Activated B cell treated with CpG ODN at 0.5 μM for 24 hours (primary cell): ENCODE measurements around the gene MICALL2. TPM values are rescaled to one million over a fixed set of nuclear protein-coding genes. Genes with fewer than 3 reads are reported as not detected.

ENCODE experiments used
- ATAC-seq: fragments of 200-7000 bp; cut with Tn5 transposase; one replicate; pipeline ENCODE4 v1.10.0; 2021; ENCODE audit warnings: low read depth, mild to moderate bottlenecking, moderate library complexity
- CTCF ChIA-PET: fragments of 350-600 bp; sonication (Branson Sonifier 250); formaldehyde crosslinking; loops from one replicate; lab custom pipeline; 2021; ENCODE audit warnings: antibody characterized with exemption; lab: Charles Lee
- POLR2A ChIA-PET: fragments of 350-600 bp; sonication (Branson Sonifier 250); formaldehyde crosslinking; loops from one replicate; lab custom pipeline; 2021; ENCODE audit warnings: antibody characterized with exemption; lab: Charles Lee
- DNase-seq: peaks from one replicate; pipeline ENCODE4 v3.0.0; 2022
- H3K27ac Mint-ChIP-seq: one replicate; pipeline ENCODE4 v1.8.0; 2020; ENCODE audit warnings: mixed read lengths
- H3K27me3 Mint-ChIP-seq: one replicate; pipeline ENCODE4 v1.8.0; 2021; ENCODE audit warnings: mixed read lengths
- H3K36me3 Mint-ChIP-seq: one replicate; pipeline ENCODE4 v1.8.0; 2021; ENCODE audit warnings: low read depth, mixed read lengths
- H3K4me1 Mint-ChIP-seq: one replicate; pipeline ENCODE4 v1.8.0; 2021; ENCODE audit warnings: mixed read lengths
- H3K4me3 Mint-ChIP-seq: one replicate; pipeline ENCODE4 v1.8.0; 2020; ENCODE audit warnings: mild to moderate bottlenecking, mixed read lengths
- H3K9me3 Mint-ChIP-seq: one replicate; pipeline ENCODE4 v1.8.0; 2020; ENCODE audit warnings: mixed read lengths
- intact Hi-C: fragments of 100-400 bp; cut with micrococcal nuclease; formaldehyde crosslinking; loops from one replicate; pipeline ENCODE4 v1.15.1; 2024
- total RNA-seq: library from RNA; stranded (reverse); gene quantifications from 2 replicates; pipeline ENCODE4 v1.2.3, GENCODE V29; 2022
- TF ChIP-seq, protein P1 (sequence below): fragments of 200-600 bp; IDR thresholded peaks from one replicate; pipeline ENCODE4 v1.8.0; 2022; ENCODE audit warnings: antibody characterized with exemption, mild to moderate bottlenecking

The MICALL2 gene
- total RNA-seq, 1 donor from 2014 or later, result 0.55 TPM

DNA sequence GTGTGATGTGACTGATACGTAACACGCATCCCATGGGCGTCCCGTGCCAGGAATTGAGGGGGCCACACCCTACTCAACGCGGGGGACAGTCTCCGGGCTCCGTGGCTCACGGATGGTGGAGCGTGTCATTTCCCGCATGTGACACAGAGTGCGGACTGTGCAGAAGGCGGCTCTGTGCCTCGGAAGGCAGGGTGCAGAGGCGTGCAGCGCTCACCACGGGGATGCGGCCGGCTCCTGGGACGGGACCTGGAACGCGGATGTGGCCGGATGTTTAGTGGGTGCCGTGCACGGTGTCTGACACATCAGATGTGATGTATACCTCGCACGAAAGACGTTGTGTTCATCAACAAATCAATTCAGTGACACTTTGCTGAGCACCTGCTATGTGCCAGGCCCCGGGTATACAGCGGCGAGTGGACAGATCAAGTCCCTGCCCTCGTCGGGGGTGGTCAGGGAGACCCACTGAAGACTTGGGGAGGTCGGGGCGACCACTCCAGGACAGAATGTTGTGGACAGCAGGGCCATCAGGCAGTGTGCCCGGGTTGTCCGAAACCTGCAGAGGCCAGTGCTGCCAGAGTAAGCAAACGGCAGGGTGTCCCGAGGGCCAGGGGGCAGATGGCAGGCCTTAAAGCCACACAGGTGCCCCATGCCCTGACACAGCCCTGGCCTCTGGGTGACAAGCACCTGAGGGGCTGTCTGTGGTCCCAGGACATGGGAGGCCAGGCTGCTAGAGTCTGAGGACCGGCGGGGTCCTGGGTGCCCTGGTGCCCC, 38.1 kb downstream of the MICALL2 start:
- ChIA-PET POLR2A (no interaction called here), CTCF (no interaction called here)
- H3K36me3 Mint-ChIP-seq, result no peaks in the 10 kb centered on the region
- ATAC-seq, result no peak
- no peak overlapping the region for H3K4me3 Mint-ChIP-seq
- TF ChIP-seq, protein P1, sequence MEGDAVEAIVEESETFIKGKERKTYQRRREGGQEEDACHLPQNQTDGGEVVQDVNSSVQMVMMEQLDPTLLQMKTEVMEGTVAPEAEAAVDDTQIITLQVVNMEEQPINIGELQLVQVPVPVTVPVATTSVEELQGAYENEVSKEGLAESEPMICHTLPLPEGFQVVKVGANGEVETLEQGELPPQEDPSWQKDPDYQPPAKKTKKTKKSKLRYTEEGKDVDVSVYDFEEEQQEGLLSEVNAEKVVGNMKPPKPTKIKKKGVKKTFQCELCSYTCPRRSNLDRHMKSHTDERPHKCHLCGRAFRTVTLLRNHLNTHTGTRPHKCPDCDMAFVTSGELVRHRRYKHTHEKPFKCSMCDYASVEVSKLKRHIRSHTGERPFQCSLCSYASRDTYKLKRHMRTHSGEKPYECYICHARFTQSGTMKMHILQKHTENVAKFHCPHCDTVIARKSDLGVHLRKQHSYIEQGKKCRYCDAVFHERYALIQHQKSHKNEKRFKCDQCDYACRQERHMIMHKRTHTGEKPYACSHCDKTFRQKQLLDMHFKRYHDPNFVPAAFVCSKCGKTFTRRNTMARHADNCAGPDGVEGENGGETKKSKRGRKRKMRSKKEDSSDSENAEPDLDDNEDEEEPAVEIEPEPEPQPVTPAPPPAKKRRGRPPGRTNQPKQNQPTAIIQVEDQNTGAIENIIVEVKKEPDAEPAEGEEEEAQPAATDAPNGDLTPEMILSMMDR, result no peak
- no peak overlapping the region for H3K27ac Mint-ChIP-seq
- peaks cover 24% of the 10 kb centered on the region for H3K27me3 Mint-ChIP-seq
- DNase-seq, result no peak
- peaks cover 2% of the 10 kb centered on the region for H3K9me3 Mint-ChIP-seq
- intact Hi-C loops, result no loop called here
- H3K4me1 Mint-ChIP-seq, result peaks cover 6% of the 10 kb centered on the region

DNA sequence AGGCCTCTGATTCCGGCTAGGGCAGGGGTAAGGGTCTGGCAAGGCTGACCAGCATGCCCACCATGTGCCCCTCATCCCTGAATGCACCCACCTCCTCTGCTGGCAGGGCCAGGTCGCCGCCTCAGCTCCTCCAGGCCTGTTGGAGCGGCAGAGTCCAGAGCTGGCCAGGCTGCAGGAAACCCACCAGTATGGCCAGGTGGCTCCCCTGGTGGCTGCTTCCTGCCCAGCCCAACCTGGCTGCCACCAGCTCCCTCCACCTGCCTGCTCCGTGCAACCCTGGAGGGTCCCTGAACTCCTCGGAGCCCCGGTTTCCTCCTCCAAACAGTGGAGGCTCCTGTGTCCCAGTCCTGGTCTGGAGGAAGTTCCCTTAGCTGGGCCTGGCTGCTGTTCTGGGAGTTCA, 39.6 kb downstream of the MICALL2 start:
- H3K4me1 Mint-ChIP-seq, result peaks cover 6% of the 10 kb centered on the region
- intact Hi-C loops, result no loop called here
- peaks cover 22% of the 10 kb centered on the region for H3K27me3 Mint-ChIP-seq

DNA sequence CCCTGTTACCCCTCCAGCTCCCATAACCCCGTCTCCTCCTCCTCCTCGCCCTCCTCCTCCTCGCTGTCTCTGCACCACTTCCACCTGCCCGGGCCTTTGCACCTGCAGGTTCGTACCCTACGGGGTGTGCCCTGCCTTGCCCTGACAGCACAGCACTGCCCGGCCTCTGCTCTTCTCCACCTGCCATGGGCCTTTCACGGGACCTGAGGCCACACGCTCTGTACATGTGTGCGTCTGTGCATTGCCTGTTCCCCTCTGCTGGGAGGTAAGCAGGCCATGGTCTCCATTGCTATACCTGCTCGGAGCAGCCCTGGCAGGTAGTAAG, 40.0 kb downstream of the MICALL2 start:
- Mint-ChIP-seq H3K9me3 (no peaks in the 10 kb centered on the region), H3K27ac (no peak overlapping the region), H3K36me3 (no peaks in the 10 kb centered on the region), H3K27me3 (peaks cover 22% of the 10 kb centered on the region), H3K4me3 (no peak overlapping the region), H3K4me1 (peaks cover 6% of the 10 kb centered on the region)
- ChIA-PET CTCF (no interaction called here), POLR2A (no interaction called here)
- TF ChIP-seq, protein P1, result no peak
- DNase-seq (no peak), ATAC-seq (no peak)
- intact Hi-C loops, result no loop called here

More for the DNA sequence above, 39.6 kb downstream of the MICALL2 start:
- POLR2A ChIA-PET, result no interaction called here
- CTCF ChIA-PET, result no interaction called here
- Mint-ChIP-seq H3K27ac (no peak overlapping the region), H3K4me3 (no peak overlapping the region), H3K9me3 (no peaks in the 10 kb centered on the region), H3K36me3 (no peaks in the 10 kb centered on the region)
- TF ChIP-seq, protein P1, result no peak
- ATAC-seq (no peak), DNase-seq (no peak)

DNA sequence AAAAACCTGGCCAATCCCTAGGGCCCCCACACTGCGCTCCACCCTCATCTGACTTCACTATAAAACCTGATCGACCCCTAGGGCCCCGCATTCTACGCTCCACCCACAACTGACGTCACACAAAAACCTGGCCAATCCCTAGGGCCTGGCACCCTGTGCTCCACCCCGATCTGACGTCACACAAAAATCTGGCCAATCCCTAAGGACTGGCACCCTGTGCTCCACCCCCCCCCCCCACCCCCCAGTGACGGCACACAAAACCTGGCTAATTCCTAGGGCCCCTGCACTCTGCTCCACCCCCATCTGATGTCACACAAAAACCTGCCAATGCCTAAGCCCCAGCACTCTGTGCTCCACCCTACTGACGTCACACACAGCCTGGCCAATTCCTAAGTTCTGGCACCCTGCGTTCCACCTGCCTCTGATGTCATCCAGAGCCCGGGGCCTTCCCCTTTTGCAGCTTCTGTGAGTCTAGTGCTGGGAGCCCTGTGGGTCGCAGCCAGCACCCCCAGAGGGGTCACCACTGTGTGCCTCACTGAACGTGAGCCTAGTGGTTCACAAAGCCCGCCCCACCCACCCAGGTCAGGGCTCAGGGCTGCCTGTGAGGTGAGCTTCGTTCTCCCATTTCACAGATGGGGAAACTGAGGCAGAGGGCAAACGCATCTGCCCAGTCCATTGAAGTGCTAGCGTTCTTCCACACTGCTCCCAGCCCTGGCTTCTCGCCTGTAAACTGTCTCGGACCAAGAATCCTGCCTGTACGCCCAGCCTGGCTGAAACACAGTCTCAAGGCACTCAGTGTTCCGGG, 40.6 kb downstream of the MICALL2 start:
- no peak overlapping the region for H3K27ac Mint-ChIP-seq
- TF ChIP-seq, protein P1, result no peak
- DNase-seq (no peak), ATAC-seq (no peak)
- intact Hi-C loops, result no loop called here
- H3K27me3 Mint-ChIP-seq, result peaks cover 22% of the 10 kb centered on the region
- peaks cover 6% of the 10 kb centered on the region for H3K4me1 Mint-ChIP-seq
- H3K4me3 Mint-ChIP-seq, result no peak overlapping the region
- ChIA-PET POLR2A (no interaction called here), CTCF (no interaction called here)
- no peaks in the 10 kb centered on the region for H3K9me3 Mint-ChIP-seq
- H3K36me3 Mint-ChIP-seq, result no peaks in the 10 kb centered on the region

DNA sequence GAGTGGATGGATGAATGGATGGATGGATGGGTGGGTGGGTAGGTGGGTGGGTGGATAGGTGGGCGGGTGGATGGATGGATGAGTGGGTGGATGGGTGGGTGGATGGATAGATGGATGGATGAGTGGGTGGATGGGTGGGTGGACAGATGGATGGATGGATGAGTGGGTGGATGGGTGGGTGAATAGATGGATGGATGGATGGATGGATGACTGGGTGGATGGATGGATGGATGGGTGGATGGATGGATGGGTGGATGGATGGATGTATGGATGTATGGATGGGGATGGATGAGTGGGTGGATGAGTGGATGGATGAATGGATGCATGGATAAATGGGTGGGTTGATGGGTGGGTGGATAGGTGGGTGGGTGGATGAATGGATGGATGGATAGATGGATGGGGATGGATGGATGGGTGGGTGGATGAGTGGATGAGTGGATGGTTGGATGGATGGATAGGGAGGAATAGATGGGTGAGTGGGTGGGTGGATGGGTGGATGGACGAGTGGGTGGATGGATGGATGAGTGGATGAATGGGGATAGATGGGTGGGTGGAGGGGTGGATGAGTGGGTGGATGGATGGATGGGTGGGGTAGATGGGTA, 43.8 kb downstream of the MICALL2 start:
- ChIA-PET POLR2A (no interaction called here), CTCF (no interaction called here)
- H3K4me1 Mint-ChIP-seq, result peaks cover 11% of the 10 kb centered on the region
- peaks cover 16% of the 10 kb centered on the region for H3K27me3 Mint-ChIP-seq
- no peak for DNase-seq
- no peak for ATAC-seq
- H3K4me3 Mint-ChIP-seq, result no peak overlapping the region
- H3K27ac Mint-ChIP-seq, result no peak overlapping the region
- no peaks in the 10 kb centered on the region for H3K36me3 Mint-ChIP-seq
- TF ChIP-seq, protein P1, result no peak
- no peaks in the 10 kb centered on the region for H3K9me3 Mint-ChIP-seq
- intact Hi-C loops, result no loop called here
